SK-N-SH (cell line): ENCODE measurements around the gene SYT13. TPM values are rescaled to one million over a fixed set of nuclear protein-coding genes. Genes with fewer than 3 reads are reported as not detected.

Experiments used
- CTCF ChIA-PET: fragments of 300-600, 350-600 bp; formaldehyde crosslinking; extraction: SDS; loops from one replicate; lab custom pipeline; 2021; lab: Yijun Ruan, JAX
- POLR2A ChIA-PET: fragments of 350-600 bp; sonication (Branson Sonifier 250); formaldehyde crosslinking; extraction: SDS; loops from one replicate; lab custom pipeline; 2020; ENCODE audit warnings: antibody characterized with exemption, inconsistent platforms; lab: Yijun Ruan, JAX
- DNase-seq: peaks from one replicate; pipeline ENCODE4 v3.0.0; 2012
- H2AFZ ChIP-seq: fragments of 200-600 bp; sonication (generic); 2 replicates; pipeline ENCODE4 v1.8.1; 2016; ENCODE audit warnings: antibody characterized with exemption, mild to moderate bottlenecking, low read depth
- H3F3A ChIP-seq: fragments of 200-600 bp; sonication (generic); replicated peaks from 2 replicates; pipeline ENCODE3; 2016; ENCODE audit warnings: antibody characterized with exemption, mild to moderate bottlenecking; ENCODE audit not compliant: insufficient read depth
- H3K27ac ChIP-seq, 2 experiments: fragments of 200-500 bp in 1 of 2; fragments of 200-600 bp in 1 of 2; sonication (Bioruptor generic) in 1 of 2; sonication (generic), shearing (Covaris generic) in 1 of 2; 2 replicates each; pipeline versions ENCODE4 v1.5.1 to v1.6.1; 2014 to 2016; ENCODE audit warnings: low read depth in 2 of 2, inconsistent platforms in 1 of 2, low read length in 1 of 2, mild to moderate bottlenecking in 1 of 2, mixed read lengths in 1 of 2
- H3K27me3 ChIP-seq: fragments of 200-600 bp; sonication (generic), shearing (Covaris generic); 2 replicates; pipeline ENCODE4 v1.6.1; 2016; ENCODE audit warnings: mixed run types; ENCODE audit not compliant: insufficient read depth
- H3K36me3 ChIP-seq, 2 experiments: fragments of 200-500 bp in 1 of 2; fragments of 200-600 bp in 1 of 2; sonication (Bioruptor generic) in 1 of 2; sonication (generic) in 1 of 2; replicated peaks in 1 of 2; 2 replicates each; pipeline versions ENCODE3 to v1.5.1; 2014 to 2016; ENCODE audit warnings: low read length in 1 of 2, mild to moderate bottlenecking in 1 of 2; ENCODE audit not compliant: insufficient read depth in 2 of 2, control insufficient read depth in 1 of 2
- H3K4me1 ChIP-seq, 2 experiments: fragments of 200-500 bp in 1 of 2; fragments of 200-600 bp in 1 of 2; sonication (Bioruptor generic) in 1 of 2; sonication (generic), shearing (Covaris generic) in 1 of 2; 2 replicates each; pipeline versions ENCODE4 v1.5.1 to v1.6.1; 2014 to 2016; ENCODE audit warnings: low read depth in 1 of 2, low read length in 1 of 2, mixed run types in 1 of 2; ENCODE audit not compliant: insufficient read depth in 2 of 2, control insufficient read depth in 1 of 2
- H3K4me2 ChIP-seq: fragments of 200-600 bp; sonication (generic), shearing (Covaris generic); 2 replicates; pipeline ENCODE4 v1.6.1; 2017; ENCODE audit warnings: mixed run types
- H3K4me3 ChIP-seq, 2 experiments: fragments of 200-500 bp in 1 of 2; fragments of 200-600 bp in 1 of 2; sonication (Bioruptor generic) in 1 of 2; sonication (generic), shearing (Covaris generic) in 1 of 2; 2 replicates each; pipeline versions ENCODE4 v1.5.1 to v1.8.1; 2014 to 2016; ENCODE audit warnings: low read depth in 2 of 2, inconsistent platforms in 1 of 2, low read length in 1 of 2, mild to moderate bottlenecking in 1 of 2, mixed read lengths in 1 of 2, moderate library complexity in 1 of 2
- H3K79me2 ChIP-seq: fragments of 200-600 bp; sonication (generic); 2 replicates; pipeline ENCODE4 v1.8.1; 2017; ENCODE audit warnings: mild to moderate bottlenecking; ENCODE audit not compliant: insufficient read depth
- H3K9ac ChIP-seq: fragments of 200-600 bp; sonication (generic); 2 replicates; pipeline ENCODE4 v1.6.1; 2017; ENCODE audit warnings: mixed run types
- H3K9me2 ChIP-seq: fragments of 200-600 bp; sonication (generic); 2 replicates; pipeline ENCODE4 v1.6.1; 2017; ENCODE audit warnings: mixed run types
- H3K9me3 ChIP-seq: fragments of 200-600 bp; sonication (generic); 2 replicates; pipeline ENCODE4 v1.6.1; 2017; ENCODE audit warnings: mixed run types, mild to moderate bottlenecking, moderate library complexity
- H4K20me1 ChIP-seq: fragments of 200-600 bp; sonication (generic); 2 replicates; pipeline ENCODE4 v1.6.1; 2017; ENCODE audit warnings: mild to moderate bottlenecking, mixed run types; ENCODE audit not compliant: insufficient read depth
- CHD2 ChIP-seq: fragments of 150-350 bp; IDR thresholded peaks from 2 replicates; pipeline ENCODE4 v1.6.1; 2018; ENCODE audit warnings: low read length; ENCODE audit not compliant: partially characterized antibody
- ELF1 ChIP-seq: IDR thresholded peaks from 2 replicates; pipeline ENCODE4 v1.4.0; 2012
- EZH2phosphoT487 ChIP-seq: fragments of 200-600 bp; sonication (generic); IDR thresholded peaks from 2 replicates; pipeline ENCODE4 v1.6.1; 2017; ENCODE audit warnings: low read depth, mixed run types, mild to moderate bottlenecking, antibody characterized with exemption, moderate library complexity, borderline replicate concordance
- FOSL2 ChIP-seq: IDR thresholded peaks from 2 replicates; pipeline ENCODE4 v1.4.0; 2012; ENCODE audit warnings: low read depth, mild to moderate bottlenecking, moderate library complexity, borderline replicate concordance
- FOXJ3 ChIP-seq: sonication (generic); formaldehyde crosslinking; IDR thresholded peaks from 2 replicates; pipeline ENCODE4 v1.5.1; 2020; ENCODE audit warnings: mild to moderate bottlenecking, missing genetic modification reagents
- FOXM1 ChIP-seq: IDR thresholded peaks from 2 replicates; pipeline ENCODE4 v1.4.0; 2012; ENCODE audit warnings: low read depth, mild to moderate bottlenecking
- JUND ChIP-seq: IDR thresholded peaks from 2 replicates; pipeline ENCODE4 v1.4.0; 2012
- MAX ChIP-seq: IDR thresholded peaks from 2 replicates; pipeline ENCODE4 v1.4.0; 2012; ENCODE audit warnings: low read depth
- NFIC ChIP-seq: IDR thresholded peaks from 2 replicates; pipeline ENCODE4 v1.4.0; 2012; ENCODE audit warnings: borderline replicate concordance
- NRF1 ChIP-seq: IDR thresholded peaks from 2 replicates; pipeline ENCODE4 v1.6.1; 2012; ENCODE audit warnings: low read depth, mild to moderate bottlenecking, low read length
- RAD21 ChIP-seq: IDR thresholded peaks from 2 replicates; pipeline ENCODE4 v1.6.1; 2012; ENCODE audit warnings: mild to moderate bottlenecking, low read length
- RCOR1 ChIP-seq: fragments of 150-350 bp; IDR thresholded peaks from 2 replicates; pipeline ENCODE4 v1.6.1; 2017; ENCODE audit warnings: antibody characterized with exemption, low read length
- RFX5 ChIP-seq: IDR thresholded peaks from 2 replicates; pipeline ENCODE4 v1.6.1; 2012; ENCODE audit warnings: mild to moderate bottlenecking, improper control_type of control experiment, low read length
- RXRA ChIP-seq: IDR thresholded peaks from 2 replicates; pipeline ENCODE4 v1.4.0; 2012; ENCODE audit warnings: low read depth, mild to moderate bottlenecking, borderline replicate concordance
- SIN3A ChIP-seq: IDR thresholded peaks from 2 replicates; pipeline ENCODE4 v1.6.1; 2012; ENCODE audit warnings: low read depth, mild to moderate bottlenecking, low read length, moderate library complexity, borderline replicate concordance
- TAF1 ChIP-seq: IDR thresholded peaks from 2 replicates; pipeline ENCODE4 v1.6.1; 2012; ENCODE audit warnings: low read depth, mild to moderate bottlenecking, low read length, moderate library complexity, borderline replicate concordance
- TEAD4 ChIP-seq: IDR thresholded peaks from 2 replicates; pipeline ENCODE4 v1.4.0; 2012; ENCODE audit warnings: mild to moderate bottlenecking, borderline replicate concordance; ENCODE audit not compliant: insufficient read depth
- YY1 ChIP-seq: IDR thresholded peaks from 2 replicates; pipeline ENCODE4 v1.4.0; 2012; ENCODE audit warnings: low read depth, mild to moderate bottlenecking
- WGBS: methylation state at CpG from one replicate; pipeline ENCODE4 v1.1.6; 2017; ENCODE audit warnings: low lambda C conversion rate; 5-methylcytosine and 5-hydroxymethylcytosine counted together
- polyA plus RNA-seq, 3 experiments: library from polyadenylated mRNA; depleted of rRNA; stranded (reverse); fragments of >200 nt; gene quantifications; 2 replicates each; pipeline ENCODE4 v1.2.3, GENCODE V29; 2012
- TF ChIP-seq, protein P1 (sequence below): IDR thresholded peaks from 2 replicates; pipeline ENCODE4; 2012
- TF ChIP-seq, protein P2 (sequence below): IDR thresholded peaks from 2 replicates; pipeline ENCODE4 v1.4.0; 2012; ENCODE audit warnings: low read depth, borderline replicate concordance
- TF ChIP-seq, protein P3 (sequence below): fragments of 150-350 bp; IDR thresholded peaks from 2 replicates; pipeline ENCODE4 v1.6.1; 2017; ENCODE audit warnings: antibody characterized with exemption, low read length, low read depth, borderline replicate concordance

SYT13 gene
- polyA plus RNA-seq, 1 of the 3 experiments (the other 2 are of a cell fraction): not detected

DNA sequence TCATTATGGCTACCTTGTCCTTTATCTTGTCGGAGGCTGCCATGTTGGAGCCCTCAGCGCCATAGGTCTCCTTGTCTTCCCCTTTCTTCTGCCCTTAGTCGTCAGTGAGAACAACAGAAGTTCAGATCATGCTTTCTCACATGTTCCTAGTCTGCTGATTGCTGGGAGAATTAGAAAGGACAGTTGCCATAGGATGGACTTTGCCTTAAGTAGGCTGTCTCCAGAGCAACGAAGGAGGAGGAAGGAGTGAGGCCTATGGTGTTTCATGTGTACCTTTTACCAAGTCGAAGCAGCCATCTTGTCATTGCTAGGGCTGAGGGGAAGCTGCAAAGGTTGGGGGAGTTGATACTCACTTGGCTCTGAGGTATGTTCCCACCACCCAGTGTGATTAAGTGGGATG lies 62.6 kb downstream of the SYT13 start:
- no peak overlapping the region for H3K4me2 ChIP-seq
- H3K27me3 ChIP-seq: no peaks in the 10 kb centered on the region
- CTCF ChIA-PET: interaction anchor here (1.0 to 3.9 kb wide), 3 partner anchors 10 to 113 kb away, joined by 3 to 29 read pairs (median 10); no protein-coding TSS in a partner anchor

GRCh38 chr11:45219411-45219810 lies 66.7 kb downstream of the SYT13 start:
- Histone ChIP-seq H2AFZ (no peak overlapping the region), H3K79me2 (no peaks in the 10 kb centered on the region), H3K9me2 (no peaks in the 10 kb centered on the region), H3K4me1 (no peaks in the 10 kb centered on the region), H3K27me3 (no peaks in the 10 kb centered on the region), H3F3A (no peaks in the 10 kb centered on the region), H3K27ac (no peak overlapping the region), H4K20me1 (no peaks in the 10 kb centered on the region), H3K9ac (no peak overlapping the region), H3K9me3 (no peaks in the 10 kb centered on the region), H3K4me3 (no peak overlapping the region), H3K36me3 (peaks cover 0 to 5% of the 10 kb centered on the region in 2 experiments), H3K4me2 (no peak overlapping the region)
- TF ChIP-seq NFIC (no peak), EZH2phosphoT487 (no peak), RAD21 (no peak), ELF1 (no peak), RFX5 (no peak), FOXJ3 (CRISPR knock-in tag) (no peak), RCOR1 (no peak), CHD2 (no peak), NRF1 (no peak), YY1 (no peak)
- TF ChIP-seq, protein P1, sequence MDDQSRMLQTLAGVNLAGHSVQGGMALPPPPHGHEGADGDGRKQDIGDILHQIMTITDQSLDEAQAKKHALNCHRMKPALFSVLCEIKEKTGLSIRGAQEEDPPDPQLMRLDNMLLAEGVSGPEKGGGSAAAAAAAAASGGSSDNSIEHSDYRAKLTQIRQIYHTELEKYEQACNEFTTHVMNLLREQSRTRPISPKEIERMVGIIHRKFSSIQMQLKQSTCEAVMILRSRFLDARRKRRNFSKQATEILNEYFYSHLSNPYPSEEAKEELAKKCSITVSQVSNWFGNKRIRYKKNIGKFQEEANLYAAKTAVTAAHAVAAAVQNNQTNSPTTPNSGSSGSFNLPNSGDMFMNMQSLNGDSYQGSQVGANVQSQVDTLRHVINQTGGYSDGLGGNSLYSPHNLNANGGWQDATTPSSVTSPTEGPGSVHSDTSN: no peak
- ChIA-PET CTCF (interaction anchor here (1.4 kb wide), 1 partner anchor 16 kb away, joined by 3 read pairs; no protein-coding TSS in a partner anchor), POLR2A (no interaction called here)
- DNase-seq: no peak
- 95% methylated on average over 15 of the region's 18 CpGs for WGBS

More for the DNA sequence above, 62.6 kb downstream of the SYT13 start:
- Histone ChIP-seq H3K9me2 (no peaks in the 10 kb centered on the region), H3K27ac (no peak overlapping the region), H3K36me3 (peaks cover 0 to 19% of the 10 kb centered on the region in 2 experiments), H3K9ac (no peak overlapping the region), H3K4me1 (no peaks in the 10 kb centered on the region), H3F3A (no peaks in the 10 kb centered on the region), H4K20me1 (no peaks in the 10 kb centered on the region), H2AFZ (no peak overlapping the region), H3K9me3 (no peaks in the 10 kb centered on the region), H3K79me2 (no peaks in the 10 kb centered on the region), H3K4me3 (no peak overlapping the region)
- TF ChIP-seq SIN3A (no peak), JUND (no peak), FOSL2 (no peak), TAF1 (no peak), FOXM1 (no peak), RXRA (no peak), TEAD4 (no peak), ELF1 (no peak), MAX (no peak), NFIC (no peak)
- TF ChIP-seq, protein P2, sequence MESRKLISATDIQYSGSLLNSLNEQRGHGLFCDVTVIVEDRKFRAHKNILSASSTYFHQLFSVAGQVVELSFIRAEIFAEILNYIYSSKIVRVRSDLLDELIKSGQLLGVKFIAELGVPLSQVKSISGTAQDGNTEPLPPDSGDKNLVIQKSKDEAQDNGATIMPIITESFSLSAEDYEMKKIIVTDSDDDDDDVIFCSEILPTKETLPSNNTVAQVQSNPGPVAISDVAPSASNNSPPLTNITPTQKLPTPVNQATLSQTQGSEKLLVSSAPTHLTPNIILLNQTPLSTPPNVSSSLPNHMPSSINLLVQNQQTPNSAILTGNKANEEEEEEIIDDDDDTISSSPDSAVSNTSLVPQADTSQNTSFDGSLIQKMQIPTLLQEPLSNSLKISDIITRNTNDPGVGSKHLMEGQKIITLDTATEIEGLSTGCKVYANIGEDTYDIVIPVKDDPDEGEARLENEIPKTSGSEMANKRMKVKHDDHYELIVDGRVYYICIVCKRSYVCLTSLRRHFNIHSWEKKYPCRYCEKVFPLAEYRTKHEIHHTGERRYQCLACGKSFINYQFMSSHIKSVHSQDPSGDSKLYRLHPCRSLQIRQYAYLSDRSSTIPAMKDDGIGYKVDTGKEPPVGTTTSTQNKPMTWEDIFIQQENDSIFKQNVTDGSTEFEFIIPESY: no peak
- TF ChIP-seq, protein P3, sequence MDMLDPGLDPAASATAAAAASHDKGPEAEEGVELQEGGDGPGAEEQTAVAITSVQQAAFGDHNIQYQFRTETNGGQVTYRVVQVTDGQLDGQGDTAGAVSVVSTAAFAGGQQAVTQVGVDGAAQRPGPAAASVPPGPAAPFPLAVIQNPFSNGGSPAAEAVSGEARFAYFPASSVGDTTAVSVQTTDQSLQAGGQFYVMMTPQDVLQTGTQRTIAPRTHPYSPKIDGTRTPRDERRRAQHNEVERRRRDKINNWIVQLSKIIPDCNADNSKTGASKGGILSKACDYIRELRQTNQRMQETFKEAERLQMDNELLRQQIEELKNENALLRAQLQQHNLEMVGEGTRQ: no peak
- POLR2A ChIA-PET: no interaction called here
- no peak for DNase-seq
- WGBS: 75% methylated on average over 5 of the region's 5 CpGs
